PC-3 (cell line): ENCODE data around the gene SEC22C. TPM values are rescaled to one million over a fixed set of nuclear protein-coding genes. Genes with fewer than 3 reads are reported as not detected.

Source experiments
- ATAC-seq: fragments of 200-7000 bp; cut with Tn5 transposase; 2 replicates; pipeline ENCODE4 v1.9.1; 2020; ENCODE audit warnings: mild to moderate bottlenecking, moderate library complexity
- BruUV-seq: library from RNA; stranded (reverse); fragments of 400-500 nt; replicated peaks from 2 replicates; lab custom pipeline; 2021; lab: Mats Ljungman, UMichigan
- CTCF ChIA-PET: fragments of 300-600 bp; sonication (Branson Sonifier 250); formaldehyde crosslinking; loops from one replicate; lab custom pipeline; 2022; ENCODE audit warnings: antibody characterized with exemption; lab: Charles Lee
- POLR2A ChIA-PET: fragments of 300-600 bp; sonication (Branson Sonifier 250); formaldehyde crosslinking; loops from one replicate; lab custom pipeline; 2022; ENCODE audit warnings: antibody characterized with exemption; ENCODE audit not compliant: unreplicated experiment; lab: Charles Lee
- DNase-seq: peaks from one replicate; pipeline ENCODE4 v3.0.0-alpha.2; 2015
- H2AFZ ChIP-seq: fragments of 300-600 bp; sonication (generic); 2 replicates; pipeline ENCODE4 v1.6.0; 2016; ENCODE audit warnings: antibody characterized with exemption, low read length
- H3F3A ChIP-seq: fragments of 300-600 bp; sonication (generic); one replicate; pipeline ENCODE4 v1.6.0; 2017; ENCODE audit warnings: antibody characterized with exemption, low read length, control low read depth, mild to moderate bottlenecking; ENCODE audit not compliant: unreplicated experiment
- H3K27ac ChIP-seq: fragments of 300-600 bp; sonication (generic); 2 replicates; pipeline ENCODE4 v1.5.1; 2016; ENCODE audit warnings: mild to moderate bottlenecking, low read length
- H3K27me3 ChIP-seq: fragments of 300-600 bp; sonication (generic); 2 replicates; pipeline ENCODE4 v1.6.1; 2016; ENCODE audit warnings: low read length, mixed read lengths
- H3K36me3 ChIP-seq: fragments of 300-600 bp; sonication (generic); 2 replicates; pipeline ENCODE4 v1.6.1; 2016; ENCODE audit warnings: low read depth, mixed run types, low read length, mixed read lengths
- H3K4me1 ChIP-seq: fragments of 300-600 bp; sonication (generic); 2 replicates; pipeline ENCODE4 v1.5.1; 2016; ENCODE audit warnings: low read length; ENCODE audit not compliant: insufficient read depth
- H3K4me2 ChIP-seq: fragments of 300-600 bp; sonication (generic); 2 replicates; pipeline ENCODE4 v1.6.0; 2016; ENCODE audit warnings: low read length
- H3K4me3 ChIP-seq: fragments of 300-600 bp; sonication (generic); 2 replicates; pipeline ENCODE4 v1.5.1; 2016; ENCODE audit warnings: mild to moderate bottlenecking, low read length, mixed read lengths
- H3K79me2 ChIP-seq: fragments of 300-600 bp; sonication (generic); 2 replicates; pipeline ENCODE4 v1.6.1; 2017; ENCODE audit warnings: low read length, mixed read lengths
- H3K9ac ChIP-seq: fragments of 300-600 bp; sonication (generic); 2 replicates; pipeline ENCODE4 v1.6.0; 2016; ENCODE audit warnings: mild to moderate bottlenecking, low read length
- H3K9me2 ChIP-seq: fragments of 300-600 bp; sonication (generic); replicated peaks from 2 replicates; pipeline ENCODE4 v1.6.1; 2016; ENCODE audit warnings: mixed run types, low read length, mixed read lengths
- H3K9me3 ChIP-seq: fragments of 300-600 bp; sonication (generic); 2 replicates; pipeline ENCODE4 v1.6.1; 2016; ENCODE audit warnings: low read length, mixed read lengths
- H4K20me1 ChIP-seq: fragments of 300-600 bp; sonication (generic); 2 replicates; pipeline ENCODE4 v1.6.1; 2016; ENCODE audit warnings: low read length, mixed read lengths
- CTCF ChIP-seq: fragments of 300-600 bp; sonication (generic); conservative IDR thresholded peaks from 2 replicates; pipeline ENCODE4 v1.5.1; 2017; ENCODE audit warnings: antibody characterized with exemption, low read depth, mild to moderate bottlenecking, low read length
- EZH2 ChIP-seq: fragments of 300-600 bp; sonication (generic); IDR thresholded peaks from one replicate; pipeline ENCODE4 v1.6.1; 2017; ENCODE audit warnings: antibody characterized with exemption, mild to moderate bottlenecking, low read length; ENCODE audit not compliant: unreplicated experiment
- EZH2phosphoT487 ChIP-seq: fragments of 300-600 bp; sonication (generic); IDR thresholded peaks from 2 replicates; pipeline ENCODE4 v1.6.1; 2018; ENCODE audit warnings: mild to moderate bottlenecking, antibody characterized with exemption, low read length, borderline replicate concordance
- intact Hi-C: fragments of 100-400 bp; cut with micrococcal nuclease; formaldehyde crosslinking; loops from 2 replicates; pipeline ENCODE4 v1.9.0; 2023
- total RNA-seq: library from RNA; depleted of rRNA; stranded (reverse); fragments of >200 nt; gene quantifications from 2 replicates; pipeline ENCODE4 v1.2.3, GENCODE V29; 2014

SEC22C gene
- total RNA-seq, 1 experiment from 2014 or later, result 63.3 TPM

DNA sequence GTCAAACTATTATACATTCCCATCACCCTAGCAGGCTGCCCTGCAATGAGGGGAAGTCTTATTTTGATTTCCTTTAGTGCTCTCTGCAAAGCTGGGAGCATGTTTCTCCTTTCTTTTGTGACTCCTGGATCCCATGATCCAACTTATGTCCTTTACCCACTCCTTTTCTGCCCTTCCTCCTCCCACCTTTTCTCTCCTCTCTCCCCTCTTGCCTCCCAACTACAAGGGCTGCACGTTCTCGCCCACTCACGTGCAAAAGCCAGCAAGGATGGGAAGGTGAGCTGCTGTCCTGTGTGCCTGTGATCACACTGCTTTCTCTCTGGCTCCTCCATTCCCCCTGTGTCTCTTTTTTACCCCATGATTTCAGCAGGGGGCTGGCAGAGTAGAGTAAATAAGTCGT is 73.2 kb downstream of the SEC22C start:
- intact Hi-C loops, result no loop called here
- Histone ChIP-seq H3K9me2 (no peaks in the 10 kb centered on the region), H3K36me3 (no peaks in the 10 kb centered on the region), H3K27me3 (no peaks in the 10 kb centered on the region), H3K9me3 (no peaks in the 10 kb centered on the region), H3K9ac (no peak overlapping the region), H3K27ac (no peak overlapping the region), H3K4me2 (no peak overlapping the region), H3F3A (no peaks in the 10 kb centered on the region), H3K79me2 (no peaks in the 10 kb centered on the region), H4K20me1 (no peaks in the 10 kb centered on the region), H3K4me1 (peaks cover 12% of the 10 kb centered on the region), H2AFZ (no peak overlapping the region), H3K4me3 (no peak overlapping the region)
- ATAC-seq, result no peak
- DNase-seq, result no peak
- ChIA-PET POLR2A (no interaction called here), CTCF (no interaction called here)
- no TSS peak for BruUV-seq
- no peak for TF ChIP-seq EZH2

- Histone ChIP-seq H3K9me2 (no peaks in the 10 kb centered on the region), H3F3A (no peaks in the 10 kb centered on the region), H3K4me3 (no peak overlapping the region), H3K27me3 (no peaks in the 10 kb centered on the region), H3K4me2 (peak overlapping the region; percentile 40; the same call in 1 of the 2 replicates), H3K9ac (no peak overlapping the region), H3K36me3 (no peaks in the 10 kb centered on the region), H3K27ac (no peak overlapping the region), H2AFZ (peak overlapping the region; percentile 32), H4K20me1 (no peaks in the 10 kb centered on the region), H3K79me2 (no peaks in the 10 kb centered on the region), H3K9me3 (no peaks in the 10 kb centered on the region), H3K4me1 (peaks cover 16% of the 10 kb centered on the region)
- POLR2A ChIA-PET, result no interaction called here
- intact Hi-C loops, result no loop called here
- TF ChIP-seq EZH2phosphoT487 (no peak), EZH2 (no peak), CTCF (no peak)
- no peak for ATAC-seq
- CTCF ChIA-PET, result interaction anchor here (0.6 kb wide), 1 partner anchor 19 kb away, joined by 6 read pairs; no protein-coding TSS in a partner anchor
- no TSS peak for BruUV-seq
- DNase-seq, result no peak
These were observed 73.9 kb downstream of the SEC22C start for GRCh38 chr3:42507761-42508335.

DNA sequence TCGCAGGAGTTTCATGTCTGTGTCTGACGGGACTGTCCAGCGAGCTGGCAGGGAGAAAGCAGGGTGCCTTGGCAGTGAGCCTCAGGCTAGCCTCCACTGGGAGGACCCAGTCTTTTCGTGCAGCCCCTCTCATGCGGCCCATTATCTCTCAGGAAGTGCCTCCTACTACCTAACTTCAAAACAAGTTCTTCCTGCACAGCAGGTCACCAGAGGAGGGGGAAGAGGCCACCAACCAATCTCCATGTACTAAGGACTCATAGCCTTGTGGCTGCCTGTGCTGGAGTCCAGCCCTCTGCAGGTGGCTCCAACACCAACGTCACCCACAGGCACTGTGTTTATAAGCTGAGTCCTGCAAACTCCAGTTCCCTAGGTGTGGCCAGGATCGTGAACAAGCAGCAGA is 74.5 kb downstream of the SEC22C start:
- H3K27me3 ChIP-seq, result no peaks in the 10 kb centered on the region
- H3K9me3 ChIP-seq, result no peaks in the 10 kb centered on the region
- intact Hi-C loops, result no loop called here
- H3K4me2 ChIP-seq, result peak overlapping the region; percentile 40; the same call in 1 of the 2 replicates
- no peak overlapping the region for H3K9ac ChIP-seq
- DNase-seq, result peak; percentile 61
- no peak overlapping the region for H3K4me3 ChIP-seq
- no peaks in the 10 kb centered on the region for H3K36me3 ChIP-seq
- no peak overlapping the region for H3K27ac ChIP-seq
- H3K9me2 ChIP-seq, result no peaks in the 10 kb centered on the region
- H4K20me1 ChIP-seq, result no peaks in the 10 kb centered on the region
- ATAC-seq, result peak; percentile 41
- BruUV-seq, result no TSS peak
- peak overlapping the region; percentile 32 for H2AFZ ChIP-seq
- H3K79me2 ChIP-seq, result no peaks in the 10 kb centered on the region
- peaks cover 16% of the 10 kb centered on the region for H3K4me1 ChIP-seq
- no peak for TF ChIP-seq EZH2phosphoT487
- 0 out of 2 replicates have a peak, but pooled peaks have one; percentile 8 for TF ChIP-seq CTCF
- no peak for TF ChIP-seq EZH2
- POLR2A ChIA-PET, result no interaction called here
- no peaks in the 10 kb centered on the region for H3F3A ChIP-seq
- CTCF ChIA-PET, result interaction anchor here (0.6 kb wide), 1 partner anchor 20 kb away, joined by 6 read pairs; no protein-coding TSS in a partner anchor
